NT2/D1 (cell line): ENCODE data around the gene FOS.

Experiments used
- SUZ12 ChIP-seq: IDR thresholded peaks from 2 replicates; pipeline ENCODE4 v1.6.1; 2011; ENCODE audit not compliant: insufficient read length, insufficient read depth; ENCODE audit errors: extremely low read depth
- ZNF274 ChIP-seq: IDR thresholded peaks from 2 replicates; pipeline ENCODE4 v1.6.1; 2011; ENCODE audit warnings: mild to moderate bottlenecking, low read depth, low read length

GRCh38 chr14:75318353-75318752 lies 39.7 kb downstream of the FOS start:
- TF ChIP-seq SUZ12 (no peak), ZNF274 (no peak)
